ENCODE results near the gene EHF.

GRCh38 chr11:34609187-34609751 lies 11.6 kb upstream of the EHF start:
- no peak for TF ChIP-seq CTCF (IDR thresholded peaks at IDR 0.05)
- no peak for TF ChIP-seq POLR2A (IDR thresholded peaks at IDR 0.05)

Measured in body of pancreas (tissue), 4 donors.